Measurements from ENCODE around the gene SRP54. TPM values are rescaled to one million over a fixed set of nuclear protein-coding genes. Genes with fewer than 3 reads are reported as not detected.

The SRP54 gene
- total RNA-seq, 2 donors from 2014 or later: 58.3 to 80.3 TPM

GRCh38 chr14:34943506-34943905 lies 39.3 kb upstream of the SRP54 start:
- no peak overlapping the region for H3K27ac Mint-ChIP-seq
- no peaks in the 10 kb centered on the region for H3K27me3 Mint-ChIP-seq (ENCODE audit: insufficient read depth)
- Histone ChIP-seq H3K27me3 (ENCODE audit: control insufficient read depth, insufficient read depth, low read length, poor library complexity, severe bottlenecking) (no peaks in the 10 kb centered on the region), H3K4me1 (ENCODE audit: control insufficient read depth, insufficient read depth, low read length) (no peaks in the 10 kb centered on the region), H3K9me3 (ENCODE audit: control insufficient read depth, low read length) (peaks cover 16% of the 10 kb centered on the region), H3K27ac (ENCODE audit: low read depth, low read length) (no peak overlapping the region), H3K9ac (ENCODE audit: extremely low read depth, low read length, poor library complexity, severe bottlenecking) (no peak overlapping the region), H3K4me3 (ENCODE audit: low read length) (no peak overlapping the region), H3K36me3 (ENCODE audit: control insufficient read depth, insufficient read depth, low read length) (no peaks in the 10 kb centered on the region)
- H3K9me3 Mint-ChIP-seq: peaks cover 22% of the 10 kb centered on the region
- TF ChIP-seq CTCF (conservative IDR thresholded peaks at IDR 0.05): no peak
- H3K4me3 Mint-ChIP-seq: no peak overlapping the region
- H3K4me1 Mint-ChIP-seq: no peaks in the 10 kb centered on the region
- no peak for DNase-seq
- H3K36me3 Mint-ChIP-seq (ENCODE audit: low read depth): peaks cover 10% of the 10 kb centered on the region

GRCh38 chr14:34944744-34945143 lies 38.0 kb upstream of the SRP54 start:
- H3K4me3 Mint-ChIP-seq: no peak overlapping the region
- no peaks in the 10 kb centered on the region for H3K4me1 ChIP-seq (ENCODE audit: control insufficient read depth, insufficient read depth, low read length)
- no peaks in the 10 kb centered on the region for H3K36me3 ChIP-seq (ENCODE audit: control insufficient read depth, insufficient read depth, low read length)
- no peak overlapping the region for H3K9ac ChIP-seq (ENCODE audit: extremely low read depth, low read length, poor library complexity, severe bottlenecking)
- no peak overlapping the region for H3K27ac ChIP-seq (ENCODE audit: low read depth, low read length)
- H3K4me3 ChIP-seq (ENCODE audit: low read length): no peak overlapping the region
- no peak for DNase-seq
- H3K36me3 Mint-ChIP-seq (ENCODE audit: low read depth): peaks cover 10% of the 10 kb centered on the region
- no peaks in the 10 kb centered on the region for H3K27me3 ChIP-seq (ENCODE audit: control insufficient read depth, insufficient read depth, low read length, poor library complexity, severe bottlenecking)
- no peaks in the 10 kb centered on the region for H3K4me1 Mint-ChIP-seq
- H3K27me3 Mint-ChIP-seq (ENCODE audit: insufficient read depth): no peaks in the 10 kb centered on the region
- H3K9me3 ChIP-seq (ENCODE audit: control insufficient read depth, low read length): peaks cover 16% of the 10 kb centered on the region
- H3K27ac Mint-ChIP-seq: no peak overlapping the region
- TF ChIP-seq CTCF (conservative IDR thresholded peaks at IDR 0.05): no peak
- peaks cover 22% of the 10 kb centered on the region for H3K9me3 Mint-ChIP-seq
- WGBS, 2 experiments (ENCODE audit: insufficient coverage in 1 of 2, insufficient read length in 1 of 2): 73 to 89% methylated on average over 2 to 7 of the region's 7 CpGs

- no peaks in the 10 kb centered on the region for H3K27me3 ChIP-seq (ENCODE audit: control insufficient read depth, insufficient read depth, low read length, poor library complexity, severe bottlenecking)
- H3K9me3 ChIP-seq (ENCODE audit: control insufficient read depth, low read length): peaks cover 16% of the 10 kb centered on the region
- H3K9ac ChIP-seq (ENCODE audit: extremely low read depth, low read length, poor library complexity, severe bottlenecking): no peak overlapping the region
- peaks cover 22% of the 10 kb centered on the region for H3K9me3 Mint-ChIP-seq
- H3K36me3 Mint-ChIP-seq (ENCODE audit: low read depth): peaks cover 16% of the 10 kb centered on the region
- no peaks in the 10 kb centered on the region for H3K27me3 Mint-ChIP-seq (ENCODE audit: insufficient read depth)
- H3K36me3 ChIP-seq (ENCODE audit: control insufficient read depth, insufficient read depth, low read length): peaks cover 7% of the 10 kb centered on the region
- DNase-seq: no peak
- H3K4me3 ChIP-seq (ENCODE audit: low read length): no peak overlapping the region
- no peak overlapping the region for H3K27ac ChIP-seq (ENCODE audit: low read depth, low read length)
- no peak overlapping the region for H3K27ac Mint-ChIP-seq
- WGBS, 2 experiments (ENCODE audit: insufficient coverage in 1 of 2, insufficient read length in 1 of 2): 78 to 79% methylated on average over 1 of the region's 1 CpG
- TF ChIP-seq CTCF (conservative IDR thresholded peaks at IDR 0.05): no peak
- H3K4me1 Mint-ChIP-seq: no peaks in the 10 kb centered on the region
- no peaks in the 10 kb centered on the region for H3K4me1 ChIP-seq (ENCODE audit: control insufficient read depth, insufficient read depth, low read length)
- no peak overlapping the region for H3K4me3 Mint-ChIP-seq
Observed at GRCh38 chr14:34946699-34947098, 36.1 kb upstream of the SRP54 start.
